ENCODE results near the gene ZFP57.

DNA sequence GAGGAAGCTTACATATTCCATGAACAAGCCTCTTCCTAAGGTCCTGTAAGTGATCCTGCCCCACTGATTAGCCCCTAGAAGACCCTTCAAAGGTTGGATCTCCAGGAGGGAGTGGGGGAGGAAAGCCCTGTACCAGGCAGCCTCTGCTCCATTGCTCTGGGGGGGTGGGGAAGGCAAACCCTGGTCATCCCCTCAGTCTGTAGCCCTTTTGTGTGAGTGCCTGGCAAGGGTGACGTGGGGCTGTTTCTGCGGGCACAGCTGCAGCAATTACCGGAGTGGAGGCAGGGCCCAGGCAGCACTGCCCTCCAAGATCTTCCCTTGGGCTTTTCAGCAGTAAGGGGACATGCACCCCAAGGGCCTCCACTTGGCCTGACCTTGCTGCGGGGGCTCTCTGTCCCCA, 24.2 kb downstream of the ZFP57 start, which contains the start of gene MOG:
- TF ChIP-seq POLR2A (IDR thresholded peaks at IDR 0.05; ENCODE audit: low read depth, low read length) (no peak), POLR2AphosphoS5 (IDR thresholded peaks at IDR 0.05; ENCODE audit: low read depth, low read length) (no peak), TAF1 (IDR thresholded peaks at IDR 0.05; ENCODE audit: low read depth, low read length) (no peak), SPI1 (IDR thresholded peaks at IDR 0.05; ENCODE audit: low read depth, low read length) (no peak), PAX5 (IDR thresholded peaks at IDR 0.05; ENCODE audit: insufficient read depth, low read length, severe bottlenecking) (no peak), POU2F2 (IDR thresholded peaks at IDR 0.05; ENCODE audit: low read depth, low read length) (no peak)
